ENCODE results near the gene ARSD.
"Not testable (repeated sequence)": the region's sequence is repeated elsewhere in the genome, so short reads cannot be mapped to it uniquely, and the experiment has no call there.

ARSD gene, protein sequence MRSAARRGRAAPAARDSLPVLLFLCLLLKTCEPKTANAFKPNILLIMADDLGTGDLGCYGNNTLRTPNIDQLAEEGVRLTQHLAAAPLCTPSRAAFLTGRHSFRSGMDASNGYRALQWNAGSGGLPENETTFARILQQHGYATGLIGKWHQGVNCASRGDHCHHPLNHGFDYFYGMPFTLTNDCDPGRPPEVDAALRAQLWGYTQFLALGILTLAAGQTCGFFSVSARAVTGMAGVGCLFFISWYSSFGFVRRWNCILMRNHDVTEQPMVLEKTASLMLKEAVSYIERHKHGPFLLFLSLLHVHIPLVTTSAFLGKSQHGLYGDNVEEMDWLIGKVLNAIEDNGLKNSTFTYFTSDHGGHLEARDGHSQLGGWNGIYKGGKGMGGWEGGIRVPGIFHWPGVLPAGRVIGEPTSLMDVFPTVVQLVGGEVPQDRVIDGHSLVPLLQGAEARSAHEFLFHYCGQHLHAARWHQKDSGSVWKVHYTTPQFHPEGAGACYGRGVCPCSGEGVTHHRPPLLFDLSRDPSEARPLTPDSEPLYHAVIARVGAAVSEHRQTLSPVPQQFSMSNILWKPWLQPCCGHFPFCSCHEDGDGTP

DNA sequence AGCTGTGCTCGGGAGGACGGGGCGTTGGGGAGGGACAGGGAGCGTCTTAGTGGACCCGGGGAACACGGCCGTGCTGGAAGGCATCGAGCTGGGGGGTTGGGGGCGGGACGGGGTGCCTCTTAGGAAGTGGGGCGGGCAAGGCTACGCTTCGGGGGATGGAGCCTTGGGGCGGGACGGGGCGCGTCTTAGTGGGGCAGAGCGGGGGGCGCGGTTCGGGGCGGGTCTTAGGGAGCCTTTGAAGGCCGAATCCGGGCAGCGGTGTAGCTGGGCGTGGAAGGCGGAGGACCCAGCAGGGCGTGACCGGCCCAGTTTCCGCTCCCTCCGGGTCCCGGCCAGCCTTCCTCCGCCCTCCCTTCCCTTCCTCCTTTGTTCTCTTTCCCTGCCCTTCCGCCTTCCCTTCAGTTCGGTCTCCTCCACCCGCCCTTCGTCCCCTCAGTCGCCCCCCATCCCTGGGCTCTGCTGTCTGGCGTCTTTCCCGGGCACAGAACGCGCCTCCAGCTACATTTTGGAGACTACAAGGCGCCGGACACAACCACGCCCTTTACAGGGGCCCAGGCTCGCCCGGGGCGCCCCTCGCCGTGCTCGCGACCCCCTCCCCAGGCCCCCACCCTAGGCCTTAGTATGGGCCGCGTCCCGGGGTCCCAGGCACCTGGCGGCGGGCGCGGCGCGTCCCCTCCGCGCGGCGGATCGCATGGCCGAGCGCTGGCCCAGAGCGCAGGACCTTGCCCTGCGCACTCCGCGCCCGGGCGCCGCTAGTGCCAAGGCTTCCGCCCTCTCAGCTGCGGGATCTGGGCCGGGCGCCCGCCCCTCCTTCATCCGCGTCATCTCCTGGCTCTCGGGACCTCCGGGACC, at the start of gene ARSD:
ARSD (minus strand) TSS at position 757 of the 852 bp plus-strand sequence; CDS start at position 693, 64 bp downstream.
- DNase-seq, result peak; percentile 63

DNA sequence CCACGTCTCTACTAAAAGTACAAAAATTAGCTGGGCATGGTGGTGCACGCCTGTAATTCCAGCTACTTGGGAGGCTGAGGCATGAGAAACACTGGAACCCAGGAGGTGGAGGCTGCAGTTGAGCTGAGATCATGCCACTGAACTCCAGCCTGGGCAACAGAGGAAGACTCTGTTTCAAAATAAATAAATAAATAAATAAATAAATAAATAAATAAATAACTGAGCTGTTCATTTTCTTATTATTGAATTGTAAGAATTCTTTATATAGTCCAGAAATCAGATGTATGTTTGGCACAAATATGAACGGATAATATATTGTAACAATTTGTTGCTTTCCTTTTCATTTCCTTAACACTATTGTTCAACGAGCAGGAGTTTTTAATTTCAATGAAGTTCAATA, 49.5 kb upstream of the ARSD start:
- DNase-seq, result not testable (repeated sequence)

DNA sequence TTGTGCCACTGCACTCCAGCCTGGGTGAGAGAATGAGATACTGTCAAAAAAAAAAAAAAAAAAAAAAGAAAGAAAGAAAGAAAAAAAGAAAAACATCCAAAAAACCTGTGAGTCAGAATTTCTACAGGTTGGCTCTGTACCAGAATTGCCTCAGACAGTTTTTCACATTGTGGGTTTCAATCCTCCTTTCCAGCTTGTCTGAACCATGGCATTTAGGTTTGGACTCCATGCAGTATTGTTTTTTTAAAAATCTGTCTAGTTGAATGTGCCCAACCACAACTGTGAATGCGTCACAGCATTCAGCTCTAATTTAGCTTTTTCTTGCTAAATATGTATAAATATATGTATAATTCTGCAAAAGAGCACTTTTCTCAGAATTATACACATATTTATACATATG, 45.8 kb upstream of the ARSD start:
- DNase-seq, result no peak

DNA sequence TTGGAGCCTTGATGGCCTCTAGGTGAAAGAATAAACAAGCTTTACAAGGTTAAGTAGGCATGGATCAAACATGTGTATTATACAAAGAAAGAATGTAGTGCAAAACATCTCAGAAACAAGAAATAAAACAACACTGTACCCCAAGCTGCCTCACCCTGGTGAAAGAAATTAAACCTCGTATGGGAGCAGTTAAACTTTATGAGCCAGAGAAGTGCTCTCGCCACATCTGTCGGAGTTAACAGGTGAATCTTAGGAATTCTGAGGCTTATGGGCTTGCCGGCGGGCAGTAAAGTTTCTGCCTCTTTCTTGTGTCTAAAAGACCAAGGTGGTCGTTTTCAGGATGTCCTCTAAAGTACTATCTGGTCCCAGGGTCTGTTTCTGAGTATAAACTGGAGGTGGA, 43.3 kb upstream of the ARSD start:
- no peak for DNase-seq

DNA sequence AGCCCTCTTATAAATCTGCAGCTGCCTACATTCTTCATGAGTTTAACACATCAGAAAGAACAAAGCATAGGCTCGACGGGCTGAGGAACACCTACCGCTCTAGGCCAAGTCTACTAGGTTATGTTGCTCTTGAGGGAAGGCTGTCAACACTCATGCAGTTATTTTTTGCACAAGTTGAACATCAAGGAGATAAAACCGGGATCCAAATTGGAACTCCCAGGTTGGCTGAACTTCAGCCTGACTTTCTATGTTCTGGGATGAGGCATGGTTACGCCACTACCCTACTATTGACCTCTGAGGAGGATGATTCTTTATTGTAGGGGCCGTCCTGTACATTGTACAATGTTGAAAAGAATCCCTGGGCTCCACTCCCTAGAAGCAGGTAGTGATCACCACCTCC, 39.9 kb upstream of the ARSD start:
- no peak for DNase-seq

DNA sequence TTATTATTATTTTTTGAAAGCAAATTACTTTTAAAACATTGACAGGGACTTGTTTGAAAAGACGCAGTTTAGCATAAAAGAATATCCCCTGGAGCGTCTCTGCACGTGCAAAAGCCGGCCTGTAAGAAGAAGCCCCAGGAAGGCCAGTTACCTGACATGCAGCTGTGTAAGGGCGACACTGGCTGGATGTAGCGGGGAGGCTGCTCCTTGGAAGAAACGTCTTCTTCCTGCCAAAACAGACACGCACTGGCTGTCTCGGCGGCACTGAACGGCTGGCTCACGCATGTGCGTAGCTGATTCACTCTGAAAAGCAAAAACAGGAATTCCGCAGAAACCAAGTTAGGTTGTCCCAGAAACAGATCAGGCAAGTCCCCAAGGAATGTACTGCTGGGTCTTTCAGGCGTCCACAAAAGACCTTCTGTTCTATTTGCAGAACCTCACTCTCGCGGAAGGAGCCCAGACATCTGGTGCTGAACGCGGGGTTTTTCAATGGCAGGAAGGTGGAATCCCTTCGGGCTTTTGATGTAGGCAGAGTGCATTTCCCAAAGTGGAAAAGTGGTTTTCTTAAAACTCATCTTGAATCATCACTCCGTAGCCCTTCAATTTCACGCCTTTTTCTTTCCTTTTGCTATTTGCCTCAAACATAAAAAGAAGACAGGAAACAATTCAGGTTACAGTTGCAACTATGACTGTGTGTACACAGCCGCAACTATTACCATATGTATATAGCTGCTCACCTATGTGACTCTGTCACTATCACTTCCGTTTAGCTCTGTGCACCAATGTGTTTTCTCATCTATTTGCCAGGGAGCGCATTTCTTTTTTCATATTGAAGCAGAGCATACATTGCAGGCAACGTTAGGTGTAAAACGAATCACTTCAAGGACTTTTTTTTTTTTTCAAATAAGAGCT, 39.1 kb upstream of the ARSD start:
- DNase-seq, result no peak

DNA sequence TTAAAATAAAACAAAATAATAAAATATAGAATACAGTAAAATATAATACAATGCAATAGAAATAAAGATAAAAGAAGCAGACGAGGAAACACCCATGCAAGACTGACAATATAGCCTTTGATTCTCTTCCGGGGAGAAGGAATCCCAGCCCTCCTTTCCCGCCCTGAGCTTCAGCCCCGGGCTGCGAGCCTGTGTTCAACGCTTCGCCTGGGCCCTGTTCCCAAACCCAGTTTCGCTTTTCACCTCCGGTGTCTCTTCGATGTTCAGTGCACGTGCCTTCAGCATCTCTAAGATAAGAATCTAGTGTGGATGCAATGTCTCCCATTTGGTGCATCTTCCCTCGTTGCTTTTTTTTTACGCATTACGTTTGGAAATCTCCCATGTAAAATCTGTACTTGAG, 38.4 kb upstream of the ARSD start:
- no peak for DNase-seq

DNA sequence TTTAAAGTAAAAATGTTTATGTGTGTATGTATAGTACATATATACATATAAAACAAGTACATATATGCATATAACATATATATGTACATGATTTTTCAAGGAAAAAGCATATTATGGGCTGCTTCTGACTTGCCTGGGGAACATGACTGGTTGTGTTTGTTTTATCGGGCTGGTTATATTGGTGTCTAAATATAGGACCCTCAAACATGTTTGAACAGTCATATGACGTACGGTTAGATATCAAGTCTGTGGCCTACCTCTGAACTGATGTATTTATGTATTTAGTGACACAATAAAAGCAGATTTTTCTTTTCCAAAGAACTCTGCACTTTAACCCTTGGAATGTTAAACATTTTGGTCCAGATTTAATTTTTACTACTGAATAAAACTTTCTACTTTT, 37.9 kb upstream of the ARSD start:
- DNase-seq, result no peak

DNA sequence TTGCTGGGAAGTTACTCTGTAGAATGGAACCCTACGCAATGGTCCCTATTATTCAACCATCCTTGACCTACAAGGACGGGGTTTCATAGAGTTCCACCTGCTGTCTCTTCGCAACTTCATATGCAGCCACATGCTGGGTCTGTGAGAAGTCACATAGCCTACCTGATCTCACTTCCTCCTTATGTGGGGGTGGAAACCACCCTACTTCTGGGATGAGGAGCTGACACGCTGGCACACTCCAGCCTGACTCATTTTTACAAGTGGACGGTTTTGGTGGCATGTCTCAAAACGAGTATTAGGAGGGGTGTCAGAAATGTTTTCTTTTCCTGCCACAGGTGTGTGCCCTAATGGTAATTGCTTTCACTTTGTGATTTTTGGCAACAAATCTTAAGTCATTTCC, 36.8 kb upstream of the ARSD start:
- DNase-seq, result no peak

DNA sequence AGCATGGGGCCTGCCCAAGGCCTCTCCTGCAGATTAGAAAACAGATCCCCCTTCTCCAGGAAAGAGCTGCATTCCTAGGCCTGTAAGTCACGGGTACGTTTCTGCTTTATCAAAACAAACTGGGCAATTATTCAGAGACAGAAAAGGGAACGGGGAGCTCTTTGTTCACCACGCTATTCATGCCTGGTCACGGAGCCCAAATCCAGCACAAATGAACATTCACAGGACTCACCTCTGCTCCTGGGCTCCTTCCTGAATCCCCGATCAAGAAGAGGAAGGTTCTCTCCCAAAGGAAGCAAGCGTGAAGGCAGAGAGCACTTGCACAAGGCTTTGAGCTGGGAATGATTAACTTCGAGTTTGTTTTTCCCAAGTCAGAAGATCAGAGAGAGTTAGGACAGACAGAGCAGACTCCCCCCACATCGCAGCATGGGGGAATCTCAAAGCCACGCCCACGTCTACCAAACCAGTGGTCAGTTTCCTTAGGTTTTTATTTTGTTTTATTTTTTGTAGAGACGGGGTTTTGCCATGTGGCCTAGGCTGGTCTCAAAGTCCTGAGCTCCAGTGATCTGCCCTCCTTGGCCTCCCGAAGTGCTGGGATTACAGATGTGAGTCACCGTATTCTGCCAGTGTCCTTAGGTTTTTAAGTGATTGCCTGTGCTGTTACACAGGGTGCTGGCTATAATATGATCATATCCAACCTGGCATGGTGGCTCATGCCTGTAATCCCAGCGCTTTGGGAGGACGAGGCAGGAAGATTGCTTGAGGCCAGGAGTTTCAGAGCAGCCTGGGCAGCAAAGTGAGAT, 35.1 kb upstream of the ARSD start:
- not testable (repeated sequence) for DNase-seq

DNA sequence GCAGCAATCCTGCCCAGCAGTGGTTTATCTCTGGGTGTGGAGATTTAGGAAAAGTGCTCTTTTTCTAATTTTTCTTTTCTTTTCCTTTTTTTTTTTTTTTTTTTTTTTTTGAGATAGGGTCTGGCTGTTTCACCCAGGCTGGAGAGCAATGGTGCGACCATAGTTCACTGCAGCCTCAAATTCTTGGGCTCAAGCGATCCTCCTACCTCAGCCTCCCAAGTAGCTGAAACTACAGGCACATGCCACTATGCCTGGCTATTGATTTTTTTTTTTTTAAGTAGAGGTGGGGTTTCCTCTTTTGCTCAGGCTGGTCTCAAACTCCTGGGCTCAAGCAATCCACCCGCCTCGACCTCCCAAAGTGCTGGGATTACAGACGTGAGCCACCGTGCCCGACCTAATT, 34.3 kb upstream of the ARSD start:
- DNase-seq, result not testable (repeated sequence)

DNA sequence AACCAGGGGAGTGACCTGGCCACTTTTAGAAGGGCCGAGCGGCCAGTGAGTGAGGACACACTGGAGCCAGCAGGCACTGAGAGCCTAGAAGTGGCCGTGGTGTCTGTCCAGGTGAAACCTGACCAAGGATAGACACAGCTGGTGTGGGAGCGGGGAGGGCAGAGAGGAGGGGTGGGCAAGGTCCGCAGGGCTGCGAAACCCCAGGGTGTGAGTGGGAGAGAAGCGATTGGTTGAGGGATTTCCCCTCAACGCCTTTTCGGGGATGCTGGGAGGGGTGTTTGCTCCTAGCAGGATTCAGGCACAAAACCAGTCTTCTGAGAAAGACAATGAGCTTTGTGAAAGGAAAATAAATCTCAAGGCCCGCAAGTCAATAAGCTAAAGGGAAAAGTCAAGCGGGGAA, 33.2 kb upstream of the ARSD start:
- no peak for DNase-seq

DNA sequence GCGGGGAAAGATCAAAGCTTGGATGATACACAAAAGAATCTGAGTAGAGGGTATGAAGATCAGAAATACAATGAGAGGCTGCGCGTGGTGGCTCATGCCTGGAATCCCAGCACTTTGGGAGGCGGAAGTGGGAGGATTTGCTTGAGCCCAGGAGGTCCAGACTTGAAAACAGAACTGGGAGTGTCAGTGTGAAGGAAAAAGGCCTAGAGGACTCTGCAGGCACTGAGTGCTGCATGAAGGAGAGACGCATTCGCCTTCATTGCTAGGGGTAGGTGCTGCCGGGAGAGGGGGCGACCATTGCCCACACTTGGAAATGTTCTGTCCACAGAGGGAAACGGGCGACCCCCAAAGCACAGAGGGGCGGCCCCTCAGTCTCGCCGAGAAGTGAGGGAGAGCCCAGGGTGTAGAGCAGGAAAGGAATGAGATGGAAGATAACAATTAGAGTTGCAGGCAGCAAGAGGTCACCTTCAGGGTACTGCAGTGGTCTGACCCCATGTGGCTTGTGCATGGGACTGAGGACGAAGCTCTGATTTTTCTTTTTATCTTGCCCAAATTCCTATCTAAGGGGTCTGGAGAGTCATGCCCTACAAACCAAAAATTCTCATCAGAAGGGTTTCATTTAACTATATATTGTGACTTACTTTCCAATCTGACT, 31.8 kb upstream of the ARSD start:
- DNase-seq, result no peak

DNA sequence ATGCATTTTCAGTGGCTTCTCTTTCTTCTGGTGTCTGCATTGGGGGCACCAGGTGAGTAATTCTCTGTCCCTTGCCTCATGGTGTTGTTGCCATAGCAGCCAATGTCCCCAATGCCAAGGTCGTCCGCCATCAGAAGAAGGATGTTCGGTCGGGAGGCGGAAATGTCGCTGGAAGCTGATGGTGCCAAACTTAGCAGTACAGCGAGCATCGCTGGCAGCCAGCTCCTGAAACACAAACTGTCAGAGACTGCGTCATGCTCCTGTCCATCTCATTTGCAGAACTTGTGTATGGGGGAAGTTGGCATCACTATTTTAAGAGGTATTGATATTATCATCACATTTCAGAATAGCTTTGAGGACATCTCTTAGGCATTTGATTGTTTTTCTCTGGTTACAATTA, 29.1 kb upstream of the ARSD start:
- DNase-seq, result no peak

DNA sequence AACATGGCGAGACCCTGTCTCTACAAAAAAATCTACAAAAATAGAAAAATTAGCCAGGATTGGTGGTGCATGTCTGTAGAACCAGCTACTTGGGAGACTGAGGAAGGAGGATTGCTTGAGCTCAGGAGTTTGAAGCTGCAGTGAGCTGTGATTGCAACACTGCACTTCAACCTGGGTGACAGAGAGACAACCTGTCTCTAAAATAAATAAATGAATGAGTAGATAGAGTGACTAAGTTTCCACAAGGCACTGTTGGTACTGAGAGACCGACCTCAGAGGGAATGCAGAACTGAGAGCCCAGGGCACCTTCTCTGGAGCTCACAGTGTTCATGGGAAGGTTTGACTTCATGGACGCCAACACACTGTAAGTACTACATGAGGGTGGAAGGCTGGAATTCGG, 26.7 kb upstream of the ARSD start:
- no peak for DNase-seq

DNA sequence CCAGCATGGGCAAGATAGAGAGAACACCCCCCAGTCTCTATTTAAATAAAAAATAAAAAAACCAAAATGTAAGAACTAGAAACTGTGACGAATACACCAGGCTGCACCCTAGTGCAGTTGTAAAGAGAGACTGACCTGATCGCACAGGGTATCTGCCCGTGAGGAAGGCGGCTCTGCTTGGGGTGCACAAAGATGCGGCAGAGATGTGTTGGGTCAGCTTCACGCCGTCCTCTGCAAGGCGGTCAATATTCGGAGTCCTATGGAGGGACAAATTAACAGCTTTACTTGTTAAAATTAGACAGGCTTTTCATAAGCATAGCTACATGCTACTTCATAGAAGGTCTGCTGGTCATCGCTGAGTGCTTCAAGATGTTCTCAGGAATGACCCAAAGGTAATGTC, 26.1 kb upstream of the ARSD start:
- DNase-seq, result no peak

DNA sequence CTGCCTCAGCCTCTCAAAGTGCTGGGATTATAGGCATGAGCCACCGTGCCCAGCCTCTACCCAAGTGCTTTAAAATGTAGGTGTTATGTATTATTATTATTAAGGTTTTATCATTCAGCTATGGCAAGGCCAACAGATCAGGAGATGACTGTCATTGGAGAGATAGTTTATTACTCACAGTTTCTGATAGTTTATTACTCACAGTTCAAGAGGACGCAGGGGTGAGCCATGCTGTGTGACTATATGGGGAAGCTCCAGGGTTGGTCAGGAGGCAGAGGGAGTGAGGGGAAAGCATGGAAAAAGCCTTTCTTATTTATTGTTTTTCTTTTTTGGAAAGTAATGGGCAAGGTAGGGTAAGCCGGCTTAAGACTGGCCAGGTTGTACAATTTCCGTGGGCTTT, 25.4 kb upstream of the ARSD start:
- no peak for DNase-seq

DNA sequence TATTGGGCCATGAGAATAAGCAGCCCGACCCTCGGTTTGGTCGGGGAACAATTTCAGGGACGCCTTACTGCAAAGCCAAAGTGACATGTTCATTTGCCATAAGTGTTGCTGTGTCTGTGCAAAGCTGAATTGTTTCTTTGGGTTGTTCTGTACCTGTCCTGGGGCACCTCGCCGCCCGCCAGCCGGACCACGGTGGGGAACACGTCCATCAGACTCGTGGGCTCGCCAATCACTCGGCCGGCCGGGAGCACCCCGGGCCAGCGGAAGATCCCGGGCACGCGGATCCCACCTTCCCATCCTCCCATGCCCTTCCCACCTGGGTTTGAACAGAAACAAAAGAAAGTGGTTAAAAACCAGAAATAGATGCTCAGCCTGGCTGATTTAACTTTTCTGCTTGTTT, 8.8 kb upstream of the ARSD start:
- DNase-seq, result not testable (repeated sequence)

DNA sequence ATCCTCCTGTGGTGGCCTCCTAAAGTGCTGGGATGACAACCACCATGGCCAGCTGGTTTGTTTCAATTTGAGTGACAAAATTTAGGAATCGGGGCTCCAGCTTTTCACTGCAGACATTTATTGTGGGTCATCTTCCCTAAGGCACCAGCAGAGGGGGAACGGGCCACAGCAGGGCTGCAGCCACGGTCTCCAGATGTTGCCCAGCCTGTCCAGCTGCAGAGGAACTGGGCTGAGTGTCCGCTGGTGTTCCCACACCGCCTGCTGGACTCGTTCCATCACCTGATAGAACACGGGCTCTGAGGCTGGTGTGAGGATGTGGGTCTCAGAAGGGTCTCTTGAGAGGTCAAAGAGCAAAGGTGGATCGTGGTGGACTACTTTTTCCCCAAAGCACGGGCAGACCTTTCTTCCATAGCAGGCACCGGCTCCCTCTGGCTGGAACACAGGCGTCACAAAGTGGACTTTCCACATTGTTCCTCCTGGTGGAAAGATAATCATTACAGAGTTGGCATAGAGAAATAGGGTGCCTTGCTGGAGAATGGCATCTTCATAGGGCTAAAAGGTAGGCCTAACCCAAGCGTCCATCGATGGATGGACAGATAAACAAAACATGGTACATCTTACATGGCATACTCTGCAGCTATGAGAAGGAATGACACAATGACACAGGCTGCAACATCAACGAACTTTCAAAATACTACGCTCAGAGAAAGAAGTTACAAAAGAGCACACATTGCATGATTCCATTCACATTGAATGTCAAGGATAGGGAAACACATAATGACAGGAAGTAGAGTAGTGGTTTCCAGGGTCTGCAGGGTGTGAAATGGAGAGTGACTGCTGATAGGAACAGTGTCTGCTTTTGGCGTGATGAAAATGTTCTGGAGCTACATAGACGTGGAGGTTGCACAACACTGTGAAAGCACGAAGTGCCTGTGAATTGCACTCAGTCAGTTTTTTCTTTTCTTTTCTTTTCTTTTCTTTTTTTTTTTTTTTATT, 5.9 kb upstream of the ARSD start:
- DNase-seq, result no peak

All from activated CD8-positive, alpha-beta memory T cell treated with anti-CD3 and anti-CD28 coated beads, Interleukin-2, amount 50 U/mL, for 48 hours (primary cell).